Amygdala (tissue), 56 donors: Measurements from ENCODE around the gene NTNG2.
A peak's percentile ranks its signal among the peaks of the same experiment; 100 is the strongest.

ENCODE experiments used
- DNase-seq, 56 donors: peaks; one replicate each; lab custom pipeline; 2025; lab: John Stamatoyannopoulos, UW

Gene NTNG2

DNA sequence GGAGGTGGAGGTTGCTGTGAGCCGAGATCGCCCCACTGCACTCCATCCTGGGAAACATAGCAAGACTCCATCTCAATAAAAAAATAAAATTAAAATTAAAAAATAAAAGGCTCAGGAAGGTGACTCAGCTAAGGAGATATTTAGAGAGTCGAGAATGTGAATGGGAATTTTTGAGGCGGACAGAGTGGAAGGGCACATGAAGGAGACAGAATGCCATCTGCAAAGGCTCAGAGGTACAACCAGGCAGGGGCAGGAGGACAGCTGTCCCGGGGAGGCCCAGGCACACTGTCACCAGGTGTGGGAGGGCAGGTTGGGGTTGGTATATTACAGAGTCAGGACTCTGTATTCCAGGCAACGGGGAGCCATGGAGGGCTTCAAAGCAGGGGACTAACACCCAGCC, 35.5 kb downstream of the NTNG2 start:
- DNase-seq: no peak

DNA sequence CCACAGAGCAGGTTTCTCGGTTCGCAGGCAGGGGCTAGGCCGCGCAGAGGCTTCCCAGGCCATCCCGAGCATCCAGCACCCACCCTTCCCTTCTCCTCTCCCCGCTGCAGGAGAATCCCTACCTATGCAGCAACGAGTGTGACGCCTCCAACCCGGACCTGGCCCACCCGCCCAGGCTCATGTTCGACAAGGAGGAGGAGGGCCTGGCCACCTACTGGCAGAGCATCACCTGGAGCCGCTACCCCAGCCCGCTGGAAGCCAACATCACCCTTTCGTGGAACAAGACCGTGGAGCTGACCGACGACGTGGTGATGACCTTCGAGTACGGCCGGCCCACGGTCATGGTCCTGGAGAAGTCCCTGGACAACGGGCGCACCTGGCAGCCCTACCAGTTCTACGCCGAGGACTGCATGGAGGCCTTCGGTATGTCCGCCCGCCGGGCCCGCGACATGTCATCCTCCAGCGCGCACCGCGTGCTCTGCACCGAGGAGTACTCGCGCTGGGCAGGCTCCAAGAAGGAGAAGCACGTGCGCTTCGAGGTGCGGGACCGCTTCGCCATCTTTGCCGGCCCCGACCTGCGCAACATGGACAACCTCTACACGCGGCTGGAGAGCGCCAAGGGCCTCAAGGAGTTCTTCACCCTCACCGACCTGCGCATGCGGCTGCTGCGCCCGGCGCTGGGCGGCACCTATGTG, 36.1 kb downstream of the NTNG2 start:
- no peak for DNase-seq

DNA sequence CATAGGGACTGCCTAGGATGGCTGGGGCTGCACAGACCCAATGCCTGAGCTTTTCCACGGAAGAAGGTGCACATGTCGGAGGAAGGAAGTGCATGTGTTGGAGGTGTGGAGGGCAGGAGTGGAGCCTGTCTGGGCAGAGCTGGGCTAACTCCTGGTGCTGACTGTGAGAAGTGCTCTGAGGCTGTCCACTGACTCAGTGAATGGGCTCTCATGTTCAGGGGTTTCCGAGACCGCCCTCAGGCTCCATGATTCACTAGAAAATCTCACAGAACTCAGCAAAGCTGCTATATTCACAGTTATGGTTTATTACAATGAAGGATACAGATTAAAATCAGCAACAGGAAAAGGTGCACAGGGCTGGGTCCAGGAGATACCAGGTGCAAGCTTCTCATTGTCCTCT, 37.2 kb downstream of the NTNG2 start:
- no peak for DNase-seq

DNA sequence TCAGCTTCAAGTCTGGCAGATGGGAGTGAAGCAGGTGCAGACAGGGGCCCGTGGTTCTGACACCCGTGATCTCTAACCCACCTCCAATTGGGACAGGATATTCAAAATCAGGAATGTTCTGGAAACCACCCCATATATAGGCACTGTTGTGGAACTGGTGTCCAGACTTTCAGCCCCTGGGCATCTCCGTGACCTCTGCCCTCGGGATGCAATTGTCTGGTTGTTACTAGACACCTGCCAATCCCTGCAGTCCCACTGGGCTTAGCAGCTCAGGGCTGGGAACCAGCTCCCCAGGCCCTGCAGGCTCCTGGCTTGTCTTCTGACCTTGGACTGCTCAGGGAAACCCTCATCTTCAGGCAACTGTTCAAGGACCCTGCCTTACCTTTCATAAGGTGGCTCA, 38.8 kb downstream of the NTNG2 start:
- no peak for DNase-seq

DNA sequence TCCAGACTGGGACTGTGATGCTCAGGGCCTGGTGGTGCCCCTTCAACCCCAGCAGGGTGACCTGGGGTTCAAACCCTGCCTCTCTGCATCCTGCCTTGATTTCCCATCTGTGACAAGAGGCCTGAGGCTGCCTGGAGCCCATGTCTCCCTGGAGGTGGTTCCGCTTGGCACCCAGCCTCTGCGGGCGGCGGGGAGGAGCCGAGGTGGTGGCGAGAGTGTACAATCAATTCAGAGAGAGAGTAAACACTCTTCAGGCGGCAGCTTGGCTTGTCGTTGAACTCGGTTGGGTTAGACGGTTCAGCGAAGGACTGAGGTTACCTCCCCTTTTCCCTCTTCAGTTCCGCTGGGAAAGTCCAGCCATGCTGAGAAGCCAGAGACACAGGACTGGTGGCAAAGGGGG, 39.3 kb downstream of the NTNG2 start:
- DNase-seq: no peak

DNA sequence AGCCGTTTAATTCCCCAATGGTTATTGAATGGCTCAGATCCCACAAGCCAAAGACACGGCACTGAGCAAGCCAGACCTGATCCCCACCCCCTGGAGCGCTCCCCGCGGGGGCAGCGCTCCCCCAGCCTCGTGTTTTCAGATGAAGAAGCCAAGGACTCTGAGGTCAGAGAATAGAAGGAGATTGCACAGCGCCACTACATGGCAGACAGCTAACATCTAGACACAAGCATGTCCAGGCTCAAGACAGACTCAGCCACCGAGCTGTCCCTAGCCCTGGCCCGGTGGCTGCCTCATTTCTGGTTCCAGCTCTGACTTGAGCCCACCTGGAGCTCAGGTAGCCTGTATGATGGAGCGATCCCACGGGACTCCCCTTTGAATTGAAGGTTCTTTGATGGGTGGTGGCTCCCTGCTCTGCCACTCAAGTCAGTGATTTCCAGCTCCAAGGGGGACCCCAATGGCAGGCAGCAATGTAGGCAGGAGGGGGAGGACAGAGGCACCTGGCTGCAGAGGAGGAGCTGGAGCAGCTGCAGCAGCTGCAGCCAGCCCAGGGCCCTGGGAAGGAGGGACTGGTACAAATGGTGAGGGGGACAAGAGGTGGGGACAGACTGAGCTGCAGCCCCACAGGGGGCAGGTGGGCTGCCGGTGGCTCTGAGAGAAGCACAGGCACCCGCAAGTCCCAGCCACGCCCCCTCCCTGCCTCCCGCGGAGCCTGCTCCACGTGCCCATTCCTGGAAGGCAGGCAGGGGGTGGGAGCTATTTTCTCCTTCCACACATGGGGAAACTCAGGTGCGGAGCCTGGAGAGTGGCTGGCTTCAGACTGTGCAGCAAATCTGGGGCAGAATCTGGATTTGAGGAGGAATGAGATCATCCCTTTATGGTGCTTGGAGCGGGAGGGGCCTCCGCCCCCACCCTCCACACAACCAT, 40.2 kb downstream of the NTNG2 start:
- DNase-seq: peak in 4 of 56 donors; percentile 22 to 39 (median 38)

DNA sequence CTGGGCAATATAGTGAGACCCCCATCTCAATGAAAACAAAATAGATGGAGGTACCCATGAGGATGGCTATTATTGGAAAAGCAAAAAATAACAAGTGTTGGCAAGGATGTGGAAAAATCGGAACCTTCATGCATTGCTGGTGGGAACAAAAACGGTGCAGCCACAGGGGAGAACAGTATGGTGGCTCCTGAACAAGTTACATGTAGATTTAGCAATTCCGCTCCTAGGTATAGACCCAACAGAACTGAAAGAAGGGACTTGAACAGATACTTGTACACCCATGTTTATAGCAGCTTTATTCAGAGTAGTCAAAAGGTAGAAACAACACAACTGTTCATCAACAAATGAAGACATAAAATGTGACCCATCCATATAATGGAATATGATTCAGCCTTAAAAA, 43.0 kb downstream of the NTNG2 start:
- DNase-seq: no peak

DNA sequence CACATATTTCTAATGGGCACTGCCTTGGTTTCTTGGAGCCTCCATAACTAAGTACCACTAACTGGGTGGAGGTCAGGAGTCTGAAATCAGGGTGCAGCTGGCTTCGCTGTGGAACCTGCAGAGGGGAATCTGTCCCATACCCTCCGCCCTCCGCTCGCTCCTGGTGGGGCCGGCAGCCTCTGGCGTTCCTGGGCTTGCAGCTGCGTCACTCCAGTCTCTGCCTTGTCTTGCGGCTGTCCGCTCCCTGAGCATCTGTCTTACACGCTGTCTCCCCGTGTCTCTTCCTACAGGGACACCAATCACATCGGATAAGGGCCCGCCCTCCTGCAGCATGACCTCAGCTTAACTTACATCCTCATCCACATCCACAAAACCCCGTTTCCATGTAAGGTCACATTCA, 45.4 kb downstream of the NTNG2 start:
- no peak for DNase-seq

DNA sequence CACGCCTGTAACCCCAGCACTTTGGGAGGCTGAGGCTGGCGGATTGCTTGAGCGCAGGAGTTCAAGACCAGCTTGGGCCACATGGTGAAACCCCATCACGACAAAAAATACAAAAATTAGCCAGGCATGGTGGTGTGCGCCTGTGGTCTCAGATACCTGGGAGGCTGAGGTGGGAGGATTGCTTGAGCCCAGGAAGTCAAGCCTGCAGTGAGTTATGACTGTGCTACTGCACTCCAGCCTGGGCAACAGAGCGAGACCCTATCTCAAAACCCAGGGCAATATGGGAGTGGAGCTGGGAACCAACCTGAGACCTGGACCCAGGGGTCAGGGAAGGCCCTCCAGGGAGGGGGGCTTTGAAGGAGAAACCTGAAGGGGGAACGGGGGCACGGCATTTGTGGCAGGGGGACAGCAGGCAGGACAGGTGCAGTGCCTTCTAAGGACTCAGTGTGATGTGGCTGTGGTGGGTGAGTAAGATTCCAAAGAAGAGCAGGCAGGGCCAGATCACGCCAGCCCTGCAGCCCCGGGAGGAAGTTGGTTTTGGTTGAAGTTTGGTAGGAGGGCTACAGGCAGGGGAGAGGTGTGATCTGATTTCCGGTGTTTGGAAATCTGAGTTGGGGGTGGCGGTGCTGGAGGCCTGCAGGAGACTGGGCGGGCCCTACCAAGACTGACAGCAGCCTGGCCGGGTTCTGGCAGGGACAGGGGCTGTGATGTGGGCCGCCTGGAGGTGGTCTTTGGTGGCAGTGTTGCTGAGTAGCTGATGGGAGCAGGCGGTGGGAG, 46.2 kb downstream of the NTNG2 start:
- no peak for DNase-seq

DNA sequence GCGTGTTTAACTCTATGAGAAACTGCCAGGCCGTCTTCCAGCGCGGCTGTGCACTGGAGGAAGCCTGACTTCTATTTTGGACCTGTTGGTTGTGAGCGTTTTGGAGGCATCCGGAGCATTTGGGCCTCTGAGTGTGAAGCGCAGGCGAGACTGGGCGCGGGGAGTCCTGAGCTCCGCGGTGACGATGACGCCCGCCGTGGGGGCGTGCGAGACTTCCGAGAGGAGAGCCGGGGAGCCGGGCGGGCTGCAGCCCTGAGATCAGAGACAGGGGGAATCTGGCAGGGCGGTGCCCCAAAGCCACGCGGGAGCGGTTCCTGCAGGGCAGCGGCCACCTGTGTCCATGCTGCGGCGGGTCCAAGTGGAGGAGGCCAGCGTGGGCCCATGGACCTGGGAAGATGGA, 47.4 kb downstream of the NTNG2 start:
- DNase-seq: no peak

DNA sequence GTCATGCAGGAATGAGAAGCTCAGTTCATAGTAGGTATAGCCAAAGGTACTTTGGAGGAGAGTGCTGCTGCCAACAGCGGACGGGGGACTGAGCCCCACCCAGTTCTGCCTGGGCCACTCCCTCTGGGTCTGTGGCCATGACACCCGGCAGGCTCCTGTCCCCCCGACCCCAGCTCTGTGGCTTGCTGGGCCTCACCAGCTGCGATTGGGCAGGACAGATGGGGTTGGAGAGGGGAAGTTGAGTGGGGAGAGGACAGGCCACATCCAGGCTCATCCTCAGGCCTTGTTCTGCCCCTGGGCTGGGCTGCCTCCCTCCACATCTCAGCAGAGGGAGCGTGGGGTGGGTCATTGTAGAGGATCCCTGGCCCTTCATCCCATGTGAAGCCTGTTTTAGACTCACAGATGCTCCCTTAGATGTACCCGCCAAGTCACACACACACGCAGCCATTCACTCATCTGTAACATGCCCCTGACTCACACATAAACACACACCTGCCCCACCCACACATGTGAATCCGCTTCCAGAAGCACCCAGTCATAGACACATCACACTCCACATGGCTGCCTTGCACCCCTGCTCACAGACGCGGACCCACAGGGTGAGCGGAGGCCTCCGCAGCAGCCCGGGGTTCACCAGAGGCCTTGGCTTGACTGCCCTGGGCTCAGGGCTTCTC, 48.8 kb downstream of the NTNG2 start:
- peak in 1 of 56 donors; percentile 15 for DNase-seq

DNA sequence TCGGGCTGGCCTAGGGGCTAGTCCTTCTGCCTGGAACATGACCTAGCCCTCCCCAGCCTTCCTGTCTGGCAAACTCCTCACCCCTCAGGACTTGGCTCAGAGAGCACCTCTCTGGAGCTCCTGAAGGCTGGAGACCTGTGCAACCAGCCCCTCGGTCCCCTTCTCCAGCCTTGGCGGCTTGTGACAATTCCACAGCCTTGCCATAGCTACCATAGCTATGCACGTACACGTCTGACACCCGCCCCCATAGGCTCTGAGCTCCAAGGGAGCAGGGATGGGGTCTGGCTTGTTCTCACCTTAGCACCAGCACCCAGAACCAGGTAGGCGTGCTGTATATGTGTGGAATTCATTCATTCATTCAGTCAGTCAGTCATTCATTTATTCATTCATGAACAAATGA, 49.7 kb downstream of the NTNG2 start:
- DNase-seq: no peak

DNA sequence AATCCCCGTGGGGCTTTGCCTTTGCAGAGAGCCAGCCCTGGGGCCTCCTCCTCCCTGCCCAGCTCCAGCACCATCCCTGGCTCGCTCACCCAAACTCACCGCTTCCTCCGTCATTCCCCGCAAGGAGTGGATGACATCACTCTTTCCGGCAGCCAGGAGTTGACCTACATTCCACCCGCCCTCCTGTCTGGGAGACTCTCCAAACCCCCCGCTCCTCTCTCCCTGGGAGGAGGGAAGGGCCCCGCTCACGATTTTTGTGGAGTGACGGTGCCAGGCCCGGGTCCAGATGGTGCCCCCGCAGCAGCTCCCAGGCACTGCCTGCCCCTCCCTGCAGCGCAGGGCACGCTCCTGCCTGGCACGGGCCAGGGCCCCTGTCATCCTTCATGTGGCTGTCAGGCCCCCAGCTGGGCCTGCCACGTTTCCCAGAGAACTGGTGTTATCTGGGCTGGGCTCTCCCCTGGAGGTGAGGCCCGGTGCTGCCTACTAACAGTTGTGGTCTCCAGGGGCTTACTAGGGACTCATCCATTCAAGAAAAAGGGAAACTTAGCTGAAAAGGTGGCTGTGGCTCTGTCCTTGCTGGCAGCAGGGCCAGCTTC, 52.3 kb downstream of the NTNG2 start:
- DNase-seq: peak in 54 of 56 donors; percentile 11 to 90 (median 66)

DNA sequence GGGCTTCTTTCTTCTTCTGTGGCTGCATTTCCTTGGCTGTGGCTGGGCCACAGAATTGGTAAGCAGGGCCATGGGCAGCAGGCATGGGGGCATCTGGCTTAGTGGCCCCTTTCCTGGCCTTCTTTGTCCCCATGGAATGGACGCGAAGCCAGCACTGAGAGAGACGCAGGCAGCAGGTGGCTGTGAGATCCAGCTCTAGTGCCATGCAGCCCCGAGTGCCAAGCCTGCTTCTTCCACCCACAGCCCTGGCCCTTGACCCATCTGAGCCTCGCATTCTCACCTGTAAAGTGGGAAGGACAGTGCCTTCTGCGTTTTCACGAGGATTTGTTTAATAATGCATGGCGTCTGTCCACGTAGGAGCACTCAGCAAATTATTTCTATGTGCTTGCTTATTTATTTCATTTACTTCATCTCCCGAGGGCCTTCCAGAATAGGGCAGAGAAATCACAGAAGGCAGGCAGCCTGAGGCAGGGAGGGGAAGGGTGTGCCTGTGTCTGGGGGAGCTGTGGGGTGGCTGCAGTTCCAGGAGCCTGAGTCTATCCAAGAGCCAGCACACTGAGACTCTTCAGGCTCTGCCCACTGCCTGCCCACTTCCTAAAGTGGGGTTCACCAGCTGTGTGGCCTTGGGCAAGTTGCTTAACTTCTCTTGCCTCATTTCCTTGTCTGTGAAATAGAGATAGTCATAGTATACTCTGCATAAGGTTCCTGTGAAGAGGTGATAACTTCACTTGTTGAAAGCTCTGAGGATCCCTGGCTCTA, 55.2 kb downstream of the NTNG2 start:
- no peak for DNase-seq

DNA sequence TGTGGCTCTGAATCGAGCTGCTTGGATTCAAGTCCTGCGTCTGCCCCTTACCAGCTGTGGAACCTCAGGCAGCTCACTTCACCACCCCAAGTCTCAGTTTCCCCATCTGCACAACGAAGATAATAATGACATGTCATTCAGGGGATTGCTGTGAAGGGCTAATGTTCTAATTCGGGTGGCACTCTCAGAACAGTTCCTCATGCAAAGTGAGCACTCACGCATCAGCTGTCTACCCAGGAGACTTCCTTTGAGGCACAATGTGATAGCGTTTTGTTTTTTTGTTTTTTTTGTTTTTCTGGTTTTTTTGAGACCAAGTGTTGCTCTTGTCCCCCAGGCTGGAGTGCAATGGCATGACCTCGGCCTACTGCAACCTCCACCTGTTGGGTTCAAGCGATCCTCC, 56.4 kb downstream of the NTNG2 start:
- DNase-seq: no peak

DNA sequence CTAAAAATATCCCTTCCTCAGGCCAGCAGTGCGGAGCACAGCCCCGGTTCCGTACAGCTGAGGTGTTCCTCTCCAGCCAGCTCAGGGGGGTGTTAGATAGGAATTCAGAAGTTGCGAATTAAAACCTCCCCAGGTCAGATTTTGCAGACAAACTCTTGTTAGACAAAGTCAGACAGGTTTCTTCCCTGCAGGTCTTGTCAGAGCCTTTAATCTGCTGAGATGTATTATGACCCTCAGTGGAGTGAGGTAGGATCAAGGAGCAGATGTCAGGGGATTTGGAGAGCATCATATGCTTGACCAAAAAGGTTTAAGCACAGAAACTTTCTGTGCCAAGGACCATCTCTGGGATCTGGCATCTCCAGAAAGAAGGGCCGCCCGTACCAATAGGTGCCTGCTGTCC, 60.1 kb downstream of the NTNG2 start:
- DNase-seq: no peak

DNA sequence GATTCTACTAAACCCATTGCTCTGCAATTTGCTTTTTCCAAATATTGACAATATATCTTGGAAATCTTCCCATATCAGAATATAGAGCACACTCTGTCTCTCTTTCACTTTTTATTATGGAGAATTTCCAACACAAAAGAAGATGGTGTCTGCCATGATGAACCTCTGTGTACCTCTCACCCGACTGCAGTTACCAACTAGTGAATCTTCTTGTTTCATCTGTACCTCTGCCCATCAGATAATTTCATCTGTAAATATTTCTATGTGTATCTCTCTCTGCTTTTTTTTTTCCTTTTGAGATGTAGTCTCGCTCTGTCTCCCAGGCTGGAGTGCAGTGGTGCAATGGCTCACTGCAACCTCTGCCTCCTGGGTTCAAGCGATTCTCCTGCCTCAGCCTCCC, 62.8 kb downstream of the NTNG2 start:
- no peak for DNase-seq

DNA sequence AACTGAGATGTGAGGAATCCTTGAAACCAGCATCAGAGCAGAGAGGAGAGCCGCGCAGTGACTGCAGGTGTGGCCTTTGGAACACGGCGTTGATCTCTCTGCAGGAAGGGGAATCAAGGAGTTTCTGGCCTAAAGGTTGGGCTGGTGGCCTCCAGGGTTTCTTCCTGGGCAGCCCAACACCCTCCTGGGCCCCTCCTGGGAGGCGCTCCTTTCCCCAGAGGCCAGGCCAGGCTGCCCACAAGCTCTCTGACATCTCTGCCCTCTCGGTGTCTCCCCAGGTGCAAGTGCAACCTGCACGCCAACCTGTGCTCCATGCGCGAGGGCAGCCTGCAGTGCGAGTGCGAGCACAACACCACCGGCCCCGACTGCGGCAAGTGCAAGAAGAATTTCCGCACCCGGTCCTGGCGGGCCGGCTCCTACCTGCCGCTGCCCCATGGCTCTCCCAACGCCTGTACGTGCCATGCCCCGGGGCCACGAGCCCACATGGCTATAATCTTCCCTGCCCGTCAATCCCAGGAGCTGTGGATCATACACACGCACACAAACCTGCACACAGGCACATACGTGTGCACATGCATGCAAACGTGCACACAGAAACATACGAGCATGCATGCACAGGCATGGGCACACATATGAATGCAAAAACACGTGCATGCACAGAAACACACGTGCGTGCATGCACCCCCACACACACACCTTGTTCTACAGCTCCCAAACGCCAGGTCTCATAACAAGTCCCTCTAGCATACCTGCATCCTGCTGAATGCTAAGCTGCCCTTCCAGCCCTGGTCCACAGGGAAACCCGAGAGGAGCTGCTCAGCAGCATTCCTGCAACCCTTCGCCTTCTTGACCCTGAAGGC, 64.9 kb downstream of the NTNG2 start:
- DNase-seq: no peak

DNA sequence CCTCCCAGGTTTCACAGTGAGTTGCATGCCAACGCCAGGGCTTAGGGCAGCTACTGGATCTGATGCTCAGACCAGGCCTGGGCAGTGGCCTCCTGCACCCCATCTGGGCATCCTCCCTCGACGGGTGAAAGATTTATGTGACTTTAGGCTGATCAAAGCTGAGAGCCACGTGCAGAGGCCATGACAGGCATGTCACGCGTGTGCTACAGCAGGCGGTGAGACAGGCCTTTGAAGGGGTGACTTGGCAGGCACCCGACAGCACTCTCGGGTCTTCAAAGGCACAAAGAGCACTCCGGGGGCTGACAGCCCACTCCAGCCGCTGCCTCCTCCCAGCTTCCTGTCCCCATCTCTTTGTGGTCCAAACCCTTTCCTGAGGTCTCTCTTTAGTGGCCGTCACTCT, 66.2 kb downstream of the NTNG2 start:
- DNase-seq: no peak
